ENCODE data around the gene SRSF11.

DNA sequence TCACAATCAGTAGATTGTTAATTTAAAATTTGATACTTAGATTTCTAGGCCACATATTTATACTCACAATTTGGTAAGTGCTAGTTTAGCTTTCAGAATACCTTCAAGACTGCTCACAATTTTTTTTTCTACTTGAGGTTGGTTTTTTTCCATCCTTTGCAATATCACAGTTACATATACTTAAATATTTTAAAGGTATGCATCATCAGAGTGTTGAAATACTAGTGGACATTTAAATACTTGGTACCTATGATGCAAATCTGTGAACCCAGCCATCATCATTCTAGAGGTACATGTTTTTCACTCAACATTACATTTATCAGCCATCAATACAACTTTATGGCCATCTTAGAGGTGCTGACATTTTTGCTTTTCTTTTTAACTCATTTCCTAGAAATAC, 9.6 kb upstream of the SRSF11 start:
- TF ChIP-seq, protein P1, sequence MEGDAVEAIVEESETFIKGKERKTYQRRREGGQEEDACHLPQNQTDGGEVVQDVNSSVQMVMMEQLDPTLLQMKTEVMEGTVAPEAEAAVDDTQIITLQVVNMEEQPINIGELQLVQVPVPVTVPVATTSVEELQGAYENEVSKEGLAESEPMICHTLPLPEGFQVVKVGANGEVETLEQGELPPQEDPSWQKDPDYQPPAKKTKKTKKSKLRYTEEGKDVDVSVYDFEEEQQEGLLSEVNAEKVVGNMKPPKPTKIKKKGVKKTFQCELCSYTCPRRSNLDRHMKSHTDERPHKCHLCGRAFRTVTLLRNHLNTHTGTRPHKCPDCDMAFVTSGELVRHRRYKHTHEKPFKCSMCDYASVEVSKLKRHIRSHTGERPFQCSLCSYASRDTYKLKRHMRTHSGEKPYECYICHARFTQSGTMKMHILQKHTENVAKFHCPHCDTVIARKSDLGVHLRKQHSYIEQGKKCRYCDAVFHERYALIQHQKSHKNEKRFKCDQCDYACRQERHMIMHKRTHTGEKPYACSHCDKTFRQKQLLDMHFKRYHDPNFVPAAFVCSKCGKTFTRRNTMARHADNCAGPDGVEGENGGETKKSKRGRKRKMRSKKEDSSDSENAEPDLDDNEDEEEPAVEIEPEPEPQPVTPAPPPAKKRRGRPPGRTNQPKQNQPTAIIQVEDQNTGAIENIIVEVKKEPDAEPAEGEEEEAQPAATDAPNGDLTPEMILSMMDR (IDR thresholded peaks at IDR 0.05): no peak
- TF ChIP-seq POLR2AphosphoS5 (IDR thresholded peaks at IDR 0.05): no peak
- no peak for TF ChIP-seq POLR2A (IDR thresholded peaks at IDR 0.05)
